ENCODE results near the gene GAMT. TPM values are rescaled to one million over a fixed set of nuclear protein-coding genes. Genes with fewer than 3 reads are reported as not detected.

The GAMT gene
- total RNA-seq, 4 donors from 2014 or later, result 27.8 to 40.3 (median 34.0) TPM

DNA sequence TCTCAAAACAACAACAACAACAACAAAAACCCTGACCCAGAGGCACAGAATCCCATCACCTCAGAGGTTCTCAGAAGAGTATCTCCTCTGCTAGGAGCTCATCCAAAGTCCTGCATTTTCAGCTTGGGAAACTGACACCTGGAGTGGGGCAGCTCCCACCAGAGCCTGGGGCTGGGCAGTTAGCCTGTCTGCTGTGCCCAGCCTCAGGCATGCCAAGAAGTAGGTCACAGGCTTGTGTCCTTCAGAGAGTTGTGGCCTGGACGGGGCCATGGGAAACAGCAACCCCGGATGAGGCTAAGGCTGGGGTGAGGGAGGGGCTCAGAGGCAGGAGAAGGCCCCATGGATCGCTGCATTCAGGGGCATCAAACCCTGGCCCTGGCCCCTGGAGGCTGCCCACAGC lies 15.5 kb downstream of the GAMT start:
- TF ChIP-seq, protein P1, sequence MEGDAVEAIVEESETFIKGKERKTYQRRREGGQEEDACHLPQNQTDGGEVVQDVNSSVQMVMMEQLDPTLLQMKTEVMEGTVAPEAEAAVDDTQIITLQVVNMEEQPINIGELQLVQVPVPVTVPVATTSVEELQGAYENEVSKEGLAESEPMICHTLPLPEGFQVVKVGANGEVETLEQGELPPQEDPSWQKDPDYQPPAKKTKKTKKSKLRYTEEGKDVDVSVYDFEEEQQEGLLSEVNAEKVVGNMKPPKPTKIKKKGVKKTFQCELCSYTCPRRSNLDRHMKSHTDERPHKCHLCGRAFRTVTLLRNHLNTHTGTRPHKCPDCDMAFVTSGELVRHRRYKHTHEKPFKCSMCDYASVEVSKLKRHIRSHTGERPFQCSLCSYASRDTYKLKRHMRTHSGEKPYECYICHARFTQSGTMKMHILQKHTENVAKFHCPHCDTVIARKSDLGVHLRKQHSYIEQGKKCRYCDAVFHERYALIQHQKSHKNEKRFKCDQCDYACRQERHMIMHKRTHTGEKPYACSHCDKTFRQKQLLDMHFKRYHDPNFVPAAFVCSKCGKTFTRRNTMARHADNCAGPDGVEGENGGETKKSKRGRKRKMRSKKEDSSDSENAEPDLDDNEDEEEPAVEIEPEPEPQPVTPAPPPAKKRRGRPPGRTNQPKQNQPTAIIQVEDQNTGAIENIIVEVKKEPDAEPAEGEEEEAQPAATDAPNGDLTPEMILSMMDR (IDR thresholded peaks at IDR 0.05), result no peak
- no peaks in the 10 kb centered on the region for H3K27me3 ChIP-seq
- peaks cover 46% of the 10 kb centered on the region for H3K4me1 ChIP-seq
- H3K9me3 ChIP-seq, result no peaks in the 10 kb centered on the region
- WGBS, result no CpG with 5 or more reads among the region's 3 CpGs
- no peak overlapping the region for H3K27ac ChIP-seq
- DNase-seq (ENCODE audit: low spot score in 2 of 2), result no peak
- H3K36me3 ChIP-seq, result peaks cover 28% of the 10 kb centered on the region
- H3K4me3 ChIP-seq, result no peak overlapping the region

DNA sequence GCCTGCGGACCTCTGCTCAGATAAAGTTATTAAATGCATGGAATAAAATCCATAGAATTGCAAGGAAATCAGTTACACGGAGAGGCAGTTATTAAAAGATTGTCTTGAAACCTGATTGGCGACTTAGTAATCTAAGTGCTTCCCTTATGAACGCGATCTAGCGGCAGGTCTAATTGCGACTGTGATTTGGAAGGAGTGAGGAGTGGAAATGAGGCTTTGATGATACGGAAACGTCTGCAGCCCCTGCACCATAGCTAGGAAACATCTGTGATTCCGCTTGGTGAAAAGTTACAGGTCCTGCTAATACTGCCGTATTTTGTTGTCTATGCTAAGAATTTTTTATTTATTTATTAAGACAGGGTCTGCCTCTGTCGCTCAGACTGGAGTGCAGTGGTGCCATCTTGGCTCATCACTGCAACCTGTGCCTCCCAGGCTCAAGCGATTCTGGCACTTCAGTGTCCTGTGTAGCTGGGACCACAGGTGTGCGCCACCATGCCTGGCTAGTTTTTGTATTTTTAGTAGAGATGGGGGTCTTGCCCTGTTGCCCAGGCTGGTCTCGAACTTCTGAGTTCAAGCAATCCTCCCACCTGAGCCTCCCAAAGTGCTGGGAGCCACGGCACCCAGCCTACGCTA lies 16.7 kb downstream of the GAMT start:
- TF ChIP-seq, protein P1 (IDR thresholded peaks at IDR 0.05), result no peak
- TF ChIP-seq POLR2A (IDR thresholded peaks at IDR 0.05), result no peak
- TF ChIP-seq POLR2AphosphoS5 (IDR thresholded peaks at IDR 0.05), result no peak
- TF ChIP-seq EP300 (IDR thresholded peaks at IDR 0.05), result no peak
- peak overlapping the region; percentile 87 for H3K4me3 ChIP-seq
- peaks cover 19% of the 10 kb centered on the region for H3K36me3 ChIP-seq
- H3K4me1 ChIP-seq, result peaks cover 46% of the 10 kb centered on the region
- WGBS, result 28% methylated on average over 17 of the region's 17 CpGs
- H3K27ac ChIP-seq, result peak overlapping the region; percentile 90
- no peaks in the 10 kb centered on the region for H3K27me3 ChIP-seq
- DNase-seq (ENCODE audit: low spot score in 2 of 2), result no peak
- H3K9me3 ChIP-seq, result no peaks in the 10 kb centered on the region

DNA sequence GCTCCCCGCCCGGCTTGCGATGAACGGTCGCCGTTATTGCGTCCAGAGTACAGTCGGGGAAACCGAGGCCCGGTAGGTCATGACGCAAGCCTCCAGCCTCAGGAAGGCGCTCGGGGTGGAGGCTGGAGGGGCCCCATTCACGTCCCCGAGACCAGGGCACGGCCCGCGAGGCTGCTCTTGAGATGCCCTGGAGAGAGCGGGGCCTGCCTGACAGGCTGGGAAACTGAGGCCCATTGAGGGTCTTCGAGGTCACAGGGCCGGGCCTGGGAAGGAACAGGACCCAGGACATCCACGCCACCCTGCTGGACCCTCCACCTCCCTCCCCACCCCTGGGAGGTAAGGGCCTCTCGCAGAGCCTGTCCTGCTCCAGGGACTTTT lies 17.3 kb downstream of the GAMT start:
- DNase-seq (ENCODE audit: low spot score in 2 of 2), result no peak
- H3K36me3 ChIP-seq, result peaks cover 14% of the 10 kb centered on the region
- peak overlapping the region; percentile 87 for H3K4me3 ChIP-seq
- TF ChIP-seq POLR2AphosphoS5 (IDR thresholded peaks at IDR 0.05) (no peak), POLR2A (IDR thresholded peaks at IDR 0.05) (no peak), EP300 (IDR thresholded peaks at IDR 0.05) (no peak)
- TF ChIP-seq, protein P1 (IDR thresholded peaks at IDR 0.05), result no peak
- 0% methylated on average over 2 of the region's 23 CpGs for WGBS
- peaks cover 46% of the 10 kb centered on the region for H3K4me1 ChIP-seq
- H3K9me3 ChIP-seq, result no peaks in the 10 kb centered on the region
- H3K27ac ChIP-seq, result peak overlapping the region; percentile 90
- no peaks in the 10 kb centered on the region for H3K27me3 ChIP-seq

DNA sequence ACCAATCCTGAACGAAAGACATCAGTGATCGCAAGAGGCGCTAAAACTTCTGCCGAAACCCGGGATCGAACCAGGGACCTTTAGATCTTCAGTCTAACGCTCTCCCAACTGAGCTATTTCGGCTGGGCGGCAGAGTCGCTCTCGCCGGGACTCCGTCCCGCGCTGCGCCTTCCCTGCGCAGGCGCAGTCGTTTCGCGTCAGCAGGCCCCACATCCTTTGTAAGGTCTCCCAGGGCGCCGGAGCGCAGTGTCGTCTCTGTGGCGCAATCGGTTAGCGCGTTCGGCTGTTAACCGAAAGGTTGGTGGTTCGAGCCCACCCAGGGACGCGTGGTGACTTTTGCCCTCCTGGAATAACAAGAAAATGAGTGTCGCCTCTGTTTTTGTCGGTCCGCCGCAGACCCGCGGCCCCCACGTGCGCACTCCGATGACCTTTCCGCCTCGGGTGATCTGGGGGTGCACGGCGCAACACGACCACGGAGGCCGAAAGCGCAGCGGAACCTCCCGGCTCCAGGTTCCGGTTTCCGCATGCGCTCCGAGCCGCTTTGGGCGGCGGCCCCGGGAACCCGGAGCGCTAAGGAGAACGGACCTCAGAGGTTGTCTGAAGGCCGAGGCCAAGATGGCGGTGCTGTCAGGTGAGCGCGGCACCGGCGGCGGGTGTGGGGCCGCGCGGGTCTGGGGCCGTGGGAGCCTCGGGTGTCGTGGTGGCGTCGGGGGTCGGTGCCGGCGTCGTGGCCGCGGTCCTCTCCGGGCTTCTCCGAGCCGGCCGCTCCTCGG lies 17.8 kb downstream of the GAMT start, which contains the start of gene NDUFS7:
NDUFS7 (plus strand) TSS at position 596 of the 773 bp plus-strand sequence; CDS start at position 616, 20 bp downstream.
- H3K27me3 ChIP-seq, result no peaks in the 10 kb centered on the region
- H3K27ac ChIP-seq, result peak within 1 kb of the TSS; percentile 90
- no peaks in the 10 kb centered on the region for H3K9me3 ChIP-seq
- peaks cover 46% of the 10 kb centered on the region for H3K4me1 ChIP-seq
- H3K36me3 ChIP-seq, result peaks cover 8% of the 10 kb centered on the region
- peak within 1 kb of the TSS; percentile 87 for H3K4me3 ChIP-seq
- peak; percentile 94 to 95 for DNase-seq (ENCODE audit: low spot score in 2 of 2)
- TF ChIP-seq, protein P1 (IDR thresholded peaks at IDR 0.05), result peak in 1 of 2 donors; percentile 21
- TF ChIP-seq EP300 (IDR thresholded peaks at IDR 0.05) (no peak), POLR2AphosphoS5 (IDR thresholded peaks at IDR 0.05) (peak; percentile 80 to 99 (median 95))
- WGBS, result 0% methylated on average over 18 of the region's 90 CpGs

DNA sequence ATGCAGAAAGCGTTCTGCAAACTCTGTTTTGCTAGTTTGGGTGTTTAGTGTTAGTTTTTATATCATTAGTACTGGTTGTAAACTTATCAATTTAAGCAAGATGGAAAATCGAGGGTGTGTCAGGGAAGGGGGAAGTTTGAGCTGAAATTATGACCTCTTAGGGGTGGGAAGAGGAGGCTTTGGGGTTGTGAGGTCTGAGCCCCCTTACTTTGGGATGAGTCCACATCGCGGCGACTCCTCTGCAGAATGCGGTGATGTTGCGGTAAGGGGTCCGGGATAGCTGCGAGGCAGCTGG lies 18.4 kb downstream of the GAMT start:
- Histone ChIP-seq H3K9me3 (no peaks in the 10 kb centered on the region), H3K4me1 (peaks cover 46% of the 10 kb centered on the region), H3K36me3 (peaks cover 6% of the 10 kb centered on the region), H3K27me3 (no peaks in the 10 kb centered on the region), H3K27ac (no peak overlapping the region), H3K4me3 (peak overlapping the region; percentile 87)
- 14% methylated on average over 9 of the region's 9 CpGs for WGBS
- no peak for DNase-seq (ENCODE audit: low spot score in 2 of 2)
- no peak for TF ChIP-seq POLR2A (IDR thresholded peaks at IDR 0.05)
- no peak for TF ChIP-seq POLR2AphosphoS5 (IDR thresholded peaks at IDR 0.05)
- TF ChIP-seq EP300 (IDR thresholded peaks at IDR 0.05), result no peak
- TF ChIP-seq, protein P1 (IDR thresholded peaks at IDR 0.05), result no peak
